Head of caudate nucleus (tissue), 42 donors: Measurements from ENCODE around the gene TMEM163.

Source experiments
- DNase-seq, 42 donors: peaks; one replicate each; pipeline versions ENCODE4 v3.0.0 to v3.0.0-alpha.2; 2020 to 2021; ENCODE audit warnings: mixed read lengths in 7 of 42
- intact Hi-C: fragments of 100-400 bp; cut with DNase I; formaldehyde crosslinking; loops from one replicate; pipeline ENCODE4 v1.15.0; 2022

The TMEM163 gene

GRCh38 chr2:134703426-134703825 lies 15.4 kb downstream of the TMEM163 start:
- DNase-seq: no peak
- intact Hi-C loops: no loop called here

- intact Hi-C loops: no loop called here
- no peak for DNase-seq
These were observed 18.1 kb downstream of the TMEM163 start for GRCh38 chr2:134700730-134701129.

- intact Hi-C loops: no loop called here
- DNase-seq: no peak
These were observed 24.4 kb downstream of the TMEM163 start for GRCh38 chr2:134694411-134694810.

GRCh38 chr2:134693359-134694330 lies 25.2 kb downstream of the TMEM163 start:
- no peak for DNase-seq
- intact Hi-C loops: no loop called here

- intact Hi-C loops: no loop called here
- no peak for DNase-seq
These were observed 26.3 kb downstream of the TMEM163 start for GRCh38 chr2:134692499-134692898.

- DNase-seq: no peak
- intact Hi-C loops: no loop called here
These were observed 28.1 kb downstream of the TMEM163 start for GRCh38 chr2:134690629-134691215.

- intact Hi-C loops: no loop called here
- DNase-seq: no peak
These were observed 29.5 kb downstream of the TMEM163 start for GRCh38 chr2:134689315-134689714.

GRCh38 chr2:134685967-134686366 lies 32.8 kb downstream of the TMEM163 start:
- intact Hi-C loops: no loop called here

GRCh38 chr2:134683561-134684112 lies 35.2 kb downstream of the TMEM163 start:
- intact Hi-C loops: no loop called here
- no peak for DNase-seq

More at GRCh38 chr2:134685967-134686366, 32.8 kb downstream of the TMEM163 start:
- no peak for DNase-seq

GRCh38 chr2:134682726-134683125 lies 36.1 kb downstream of the TMEM163 start:
- DNase-seq: no peak
- intact Hi-C loops: no loop called here

- DNase-seq: no peak
- intact Hi-C loops: no loop called here
These were observed 37.6 kb downstream of the TMEM163 start for GRCh38 chr2:134681201-134681600.

- intact Hi-C loops: no loop called here
- DNase-seq: no peak
These were observed 39.1 kb downstream of the TMEM163 start for GRCh38 chr2:134679745-134680144.

GRCh38 chr2:134679294-134679693 lies 39.5 kb downstream of the TMEM163 start:
- intact Hi-C loops: no loop called here
- no peak for DNase-seq

- intact Hi-C loops: no loop called here
- DNase-seq: no peak
These were observed 40.7 kb downstream of the TMEM163 start for GRCh38 chr2:134677856-134678756.

- intact Hi-C loops: no loop called here
- no peak for DNase-seq
These were observed 41.8 kb downstream of the TMEM163 start for GRCh38 chr2:134676960-134677359.

- intact Hi-C loops: no loop called here
These were observed 43.5 kb downstream of the TMEM163 start for GRCh38 chr2:134675314-134675713.

GRCh38 chr2:134674687-134675086 lies 44.1 kb downstream of the TMEM163 start:
- no peak for DNase-seq
- intact Hi-C loops: no loop called here

More at GRCh38 chr2:134675314-134675713, 43.5 kb downstream of the TMEM163 start:
- DNase-seq: no peak

- DNase-seq: no peak
- intact Hi-C loops: no loop called here
These were observed 47.3 kb downstream of the TMEM163 start for GRCh38 chr2:134671513-134671912.

- intact Hi-C loops: no loop called here
These were observed 47.8 kb downstream of the TMEM163 start for GRCh38 chr2:134670955-134671354.

More at GRCh38 chr2:134670955-134671354, 47.8 kb downstream of the TMEM163 start:
- DNase-seq: no peak
